GM19351 (cell line): Measurements from ENCODE around the gene DEF6.
"Not testable (repeated sequence)": the region's sequence is repeated elsewhere in the genome, so short reads cannot be mapped to it uniquely, and the experiment has no call there.

ENCODE experiments used
- ATAC-seq: cut with Tn5 transposase; IDR thresholded peaks from one replicate; pipeline ENCODE4 v1.9.1; 2021; ENCODE audit warnings: mild to moderate bottlenecking, moderate library complexity; ENCODE audit not compliant: unreplicated experiment

The DEF6 gene

GRCh38 chr6:35309611-35310264 is 12.1 kb downstream of the DEF6 start:
- ATAC-seq, result no peak

GRCh38 chr6:35310265-35310831 is 12.7 kb downstream of the DEF6 start:
- ATAC-seq, result no peak

DNA sequence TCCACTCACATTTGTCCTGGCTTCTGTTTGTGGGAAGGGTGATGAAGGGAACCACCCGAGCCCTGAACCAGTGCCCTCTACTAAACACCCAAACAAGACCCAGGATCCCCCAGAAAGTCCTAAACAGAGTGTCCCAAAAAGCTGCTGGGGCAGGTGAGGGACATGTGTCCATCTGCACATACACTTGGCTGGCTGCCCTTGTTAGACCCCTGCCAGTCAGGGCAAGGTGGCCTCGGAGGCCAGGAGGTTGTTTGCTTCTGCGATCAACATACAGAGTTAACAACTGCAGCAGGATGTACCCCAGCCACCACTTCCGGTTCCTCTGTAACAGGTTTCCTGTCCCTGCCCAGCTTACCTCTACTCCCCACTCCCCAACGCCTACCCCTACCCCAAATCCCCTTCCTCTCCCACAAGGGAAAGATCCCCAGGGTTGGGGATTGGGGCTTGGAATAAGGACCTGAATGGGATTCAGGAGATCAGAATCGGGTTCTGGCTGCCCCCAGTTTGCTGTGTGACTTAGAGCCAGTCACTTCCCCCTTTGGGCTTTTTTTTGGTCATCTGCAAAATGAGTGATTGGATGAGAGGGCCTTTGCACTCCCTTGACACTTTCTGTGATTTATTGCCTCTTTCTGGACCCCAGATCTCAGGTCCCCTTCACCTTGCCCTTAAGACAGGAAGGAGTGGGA is 13.9 kb downstream of the DEF6 start:
- ATAC-seq, result no peak

DNA sequence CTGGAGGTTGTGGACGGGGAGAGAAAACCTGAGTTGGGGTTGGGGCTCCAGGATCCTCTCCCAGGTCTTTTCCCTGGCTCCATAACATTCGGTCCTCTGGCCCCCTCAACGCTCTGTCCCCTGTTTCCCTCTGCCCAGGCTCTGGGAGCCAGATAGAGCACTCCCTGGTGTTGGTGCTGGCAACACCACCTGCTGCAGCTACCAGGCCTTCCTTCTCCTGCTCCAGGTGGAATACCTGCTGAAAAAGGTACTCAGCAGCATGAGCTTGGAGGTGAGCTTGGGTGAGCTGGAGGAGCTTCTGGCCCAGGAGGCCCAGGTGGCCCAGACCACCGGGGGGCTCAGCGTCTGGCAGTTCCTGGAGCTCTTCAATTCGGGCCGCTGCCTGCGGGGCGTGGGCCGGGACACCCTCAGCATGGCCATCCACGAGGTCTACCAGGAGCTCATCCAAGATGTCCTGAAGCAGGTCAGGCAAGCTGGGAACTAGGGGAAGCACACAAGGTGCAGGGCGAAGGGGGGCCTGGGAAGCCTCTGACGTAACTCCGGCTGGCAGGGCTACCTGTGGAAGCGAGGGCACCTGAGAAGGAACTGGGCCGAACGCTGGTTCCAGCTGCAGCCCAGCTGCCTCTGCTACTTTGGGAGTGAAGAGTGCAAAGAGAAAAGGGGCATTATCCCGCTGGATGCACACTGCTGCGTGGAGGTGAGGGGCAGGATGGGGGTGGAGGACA is 14.6 kb downstream of the DEF6 start:
- no peak for ATAC-seq

DNA sequence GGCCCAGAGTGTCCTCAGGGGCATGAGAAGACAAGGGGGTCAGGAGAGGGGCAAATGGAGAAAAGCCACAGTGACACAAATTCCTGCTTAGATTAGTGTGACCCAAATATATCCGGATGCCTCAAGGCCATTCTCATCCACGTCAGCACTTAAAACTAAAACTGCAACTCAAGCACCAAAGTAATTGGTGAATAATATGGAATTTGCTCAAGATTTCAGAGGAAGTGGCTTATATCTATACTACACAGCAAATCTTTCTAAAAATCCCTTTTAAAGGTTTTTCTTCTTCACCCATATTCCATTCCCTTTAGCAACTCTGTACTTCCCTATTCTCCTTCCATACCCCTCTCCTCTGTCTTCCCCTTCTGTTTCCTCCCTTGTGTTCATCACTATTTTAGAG is 15.2 kb downstream of the DEF6 start:
- ATAC-seq, result no peak

DNA sequence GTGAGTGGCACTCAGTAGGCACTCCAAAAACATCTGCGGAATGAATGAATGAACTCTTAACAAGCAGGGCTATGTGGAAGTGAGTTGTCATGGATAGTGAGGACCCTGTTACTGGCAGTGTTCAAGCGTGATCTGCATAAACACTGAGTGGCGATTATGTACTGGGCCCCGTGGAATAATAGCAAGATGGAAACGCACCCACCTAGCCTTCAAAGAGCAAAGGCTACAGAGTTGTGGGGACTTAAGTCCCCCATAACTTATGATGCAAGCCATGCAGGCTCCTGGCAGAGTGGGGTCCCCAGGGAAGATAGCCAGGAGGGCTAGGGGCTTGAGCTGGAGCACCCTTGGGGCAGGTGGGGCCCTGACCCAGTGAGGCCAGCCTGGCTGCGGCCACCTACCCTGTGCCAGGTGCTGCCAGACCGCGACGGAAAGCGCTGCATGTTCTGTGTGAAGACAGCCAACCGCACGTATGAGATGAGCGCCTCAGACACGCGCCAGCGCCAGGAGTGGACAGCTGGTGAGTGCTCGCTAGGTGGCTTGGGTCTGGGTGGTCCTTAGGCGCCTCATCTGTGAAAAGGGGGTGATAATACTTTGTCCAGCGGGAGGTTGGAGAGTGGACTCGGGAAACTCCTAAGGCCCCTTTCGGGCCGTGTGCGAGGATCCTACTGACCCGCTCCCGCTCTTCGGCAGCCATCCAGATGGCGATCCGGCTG is 20.0 kb downstream of the DEF6 start:
- ATAC-seq, result no peak

GRCh38 chr6:35318196-35319171 is 20.9 kb downstream of the DEF6 start:
- ATAC-seq, result no peak

GRCh38 chr6:35319346-35320030 is 21.9 kb downstream of the DEF6 start:
- ATAC-seq, result no peak

GRCh38 chr6:35320031-35320410 is 22.4 kb downstream of the DEF6 start:
- ATAC-seq, result no peak

DNA sequence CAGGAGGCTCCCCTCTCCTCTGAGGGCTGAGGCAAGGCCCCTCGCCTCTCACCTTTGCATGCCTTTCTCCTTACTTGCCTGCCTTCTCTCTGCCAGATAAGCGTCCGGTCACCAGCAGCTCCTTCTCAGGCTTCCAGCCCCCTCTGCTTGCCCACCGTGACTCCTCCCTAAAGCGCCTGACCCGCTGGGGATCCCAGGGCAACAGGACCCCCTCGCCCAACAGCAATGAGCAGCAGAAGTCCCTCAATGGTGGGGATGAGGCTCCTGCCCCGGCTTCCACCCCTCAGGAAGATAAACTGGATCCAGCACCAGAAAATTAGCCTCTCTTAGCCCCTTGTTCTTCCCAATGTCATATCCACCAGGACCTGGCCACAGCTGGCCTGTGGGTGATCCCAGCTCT is 23.5 kb downstream of the DEF6 start:
- ATAC-seq, result no peak

GRCh38 chr6:35327349-35328027 is 29.9 kb downstream of the DEF6 start:
- peak; percentile 62 for ATAC-seq

DNA sequence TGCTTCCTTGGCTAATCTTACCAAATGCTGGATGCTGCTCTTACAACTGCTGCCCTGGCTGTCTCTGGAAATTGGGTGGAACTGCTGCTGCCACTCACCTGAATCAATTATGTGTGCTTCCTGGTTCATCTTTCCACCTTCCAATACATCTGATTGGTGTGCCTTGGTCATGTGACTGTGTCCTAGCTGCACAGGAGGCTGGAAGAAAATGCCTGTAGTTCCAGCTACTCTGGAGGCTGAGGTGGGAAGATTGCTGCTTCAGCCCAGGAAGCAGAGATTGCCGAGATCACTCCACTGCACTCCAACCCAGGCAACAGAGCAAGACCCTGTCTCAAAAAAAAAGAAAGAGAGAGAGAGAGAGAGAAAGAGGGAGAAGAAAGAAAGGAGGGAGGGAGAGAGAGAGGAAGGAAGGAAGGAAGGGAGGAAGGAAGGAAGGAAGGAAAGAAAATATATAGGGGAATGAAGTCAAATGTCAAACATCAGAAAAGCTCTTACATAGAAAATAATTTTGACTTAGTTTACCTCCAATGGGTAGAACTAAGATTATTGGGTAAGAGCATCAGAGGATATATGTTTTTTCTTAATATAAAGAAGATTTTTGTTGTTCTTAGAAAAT is 30.6 kb downstream of the DEF6 start:
- no peak for ATAC-seq

GRCh38 chr6:35328965-35329364 is 31.3 kb downstream of the DEF6 start:
- not testable (repeated sequence) for ATAC-seq

GRCh38 chr6:35330541-35331119 is 33.0 kb downstream of the DEF6 start:
- no peak for ATAC-seq

- not testable (repeated sequence) for ATAC-seq
These were observed 34.7 kb downstream of the DEF6 start for GRCh38 chr6:35332074-35332887.

- no peak for ATAC-seq
These were observed 43.9 kb downstream of the DEF6 start for GRCh38 chr6:35341557-35341956.
